Sigmoid colon (tissue), 7 donors: ENCODE data around the gene MS4A8. TPM values are rescaled to one million over a fixed set of nuclear protein-coding genes. Genes with fewer than 3 reads are reported as not detected.
"Not testable (repeated sequence)": the region's sequence is repeated elsewhere in the genome, so short reads cannot be mapped to it uniquely, and the experiment has no call there.

ENCODE experiments used
- DNase-seq: peaks from one replicate; pipeline ENCODE4 v3.0.0-alpha.2; 2019
- H3K27ac ChIP-seq, 4 donors: fragments of 200-600 bp; sonication (generic); one replicate each; pipeline ENCODE4 v1.5.1; 2016 to 2019; ENCODE audit warnings: mild to moderate bottlenecking in 1 of 4
- H3K27me3 ChIP-seq, 3 donors: fragments of 200-600 bp; sonication (generic); one replicate each; pipeline ENCODE4 v1.5.1; 2019; ENCODE audit warnings: mild to moderate bottlenecking in 1 of 3
- H3K36me3 ChIP-seq, 4 donors: fragments of 200-600 bp; sonication (generic); one replicate each; pipeline ENCODE4 v1.5.1; 2016 to 2019
- H3K4me1 ChIP-seq, 4 donors: fragments of 200-600 bp; sonication (generic); one replicate each; pipeline ENCODE4 v1.5.1; 2017 to 2019
- H3K4me3 ChIP-seq, 4 donors: fragments of 200-600 bp; sonication (generic); one replicate each; pipeline ENCODE4 v1.5.1; 2017 to 2019; ENCODE audit warnings: mild to moderate bottlenecking in 2 of 4, moderate library complexity in 1 of 4
- H3K9me3 ChIP-seq, 4 donors: fragments of 200-600 bp in 3 of 4; sonication (generic) in 3 of 4; one replicate each; pipeline versions ENCODE4 v1.5.1 to v1.6.1; 2013 to 2019
- CTCF ChIP-seq, 4 experiments: fragments of 450-650 bp in 3 of 4; fragments of 200-600 bp in 1 of 4; IDR thresholded peaks; one replicate each; pipeline ENCODE4 v1.5.1; 2016 to 2019; ENCODE audit warnings: antibody characterized with exemption in 4 of 4, mild to moderate bottlenecking in 3 of 4, moderate library complexity in 2 of 4
- EP300 ChIP-seq, 4 donors: sonication (generic); formaldehyde crosslinking; IDR thresholded peaks; one replicate each; pipeline ENCODE4 v1.6.1; 2017; ENCODE audit warnings: antibody characterized with exemption in 4 of 4
- POLR2A ChIP-seq, 2 donors: fragments of 450-650 bp; IDR thresholded peaks; one replicate each; pipeline ENCODE4 v1.6.1; 2016; ENCODE audit warnings: antibody characterized with exemption in 2 of 2, mild to moderate bottlenecking in 2 of 2, moderate library complexity in 2 of 2
- POLR2AphosphoS5 ChIP-seq, 4 donors: sonication (generic); formaldehyde crosslinking; IDR thresholded peaks; one replicate each; pipeline ENCODE4 v1.6.1; 2017; ENCODE audit warnings: antibody characterized with exemption in 4 of 4
- WGBS, 2 donors: extraction: QIAGEN DNeasy Blood & Tissue Kit; methylation state at CpG; one replicate each; pipeline ENCODE4 v1.1.7; 2013; 5-methylcytosine and 5-hydroxymethylcytosine counted together
- intact Hi-C: fragments of 100-400 bp; cut with DNase I; formaldehyde crosslinking; loops from one replicate; pipeline ENCODE4 v1.15.1; 2023
- polyA plus RNA-seq, 3 donors: library from polyadenylated mRNA; stranded (reverse); fragments of 200-250 nt; gene quantifications; one replicate each; pipeline ENCODE4 v1.2.3, GENCODE V29; 2013
- total RNA-seq, 4 donors: library from RNA; depleted of rRNA; stranded (reverse); fragments of >200 nt; gene quantifications; one replicate each; pipeline ENCODE4 v1.1.0, GENCODE V29; 2016
- donor health status: healthy with polysubstance abuse.
- donor health status: Bipolar disorder and iron deficiency.
- donor health status: healthy.

MS4A8 gene
- total and polyA plus RNA-seq, 7 donors: 3.6 to 9.6 (median 4.4) TPM; not detected in 4

GRCh38 chr11:60679879-60680278 is 19.5 kb upstream of the MS4A8 start:
- Histone ChIP-seq H3K27me3 (no peaks in the 10 kb centered on the region), H3K4me3 (no peak overlapping the region), H3K9me3 (peaks cover 0 to 13% (median 5%) of the 10 kb centered on the region in 4 donors), H3K4me1 (no peaks in the 10 kb centered on the region), H3K36me3 (no peaks in the 10 kb centered on the region), H3K27ac (no peak overlapping the region)
- no peak for DNase-seq
- intact Hi-C loops: no loop called here
- TF ChIP-seq EP300 (IDR thresholded peaks at IDR 0.05): no peak
- no peak for TF ChIP-seq POLR2A (IDR thresholded peaks at IDR 0.05)

GRCh38 chr11:60680455-60681119 is 18.8 kb upstream of the MS4A8 start:
- intact Hi-C loops: no loop called here
- peaks cover 0 to 13% (median 5%) of the 10 kb centered on the region in 4 donors for H3K9me3 ChIP-seq
- no peak for DNase-seq
- no peak overlapping the region for H3K4me3 ChIP-seq
- no peaks in the 10 kb centered on the region for H3K4me1 ChIP-seq
- TF ChIP-seq POLR2A (IDR thresholded peaks at IDR 0.05) (no peak), EP300 (IDR thresholded peaks at IDR 0.05) (no peak)
- no peaks in the 10 kb centered on the region for H3K36me3 ChIP-seq
- WGBS, 2 donors: 85 to 87% methylated on average over 3 of the region's 3 CpGs
- no peaks in the 10 kb centered on the region for H3K27me3 ChIP-seq
- no peak overlapping the region for H3K27ac ChIP-seq

- H3K4me3 ChIP-seq, H3K4me1 ChIP-seq, DNase-seq, intact Hi-C loops, H3K9me3 ChIP-seq, H3K27me3 ChIP-seq, H3K36me3 ChIP-seq, H3K27ac ChIP-seq: not testable (repeated sequence)
- 84 to 95% methylated on average over 2 of the region's 2 CpGs for WGBS, 2 donors
Observed at GRCh38 chr11:60684541-60684848, 14.9 kb upstream of the MS4A8 start.

- H3K4me3 ChIP-seq: no peak overlapping the region
- intact Hi-C loops: no loop called here
- WGBS, 2 donors: 88 to 91% methylated on average over 5 of the region's 5 CpGs
- H3K36me3 ChIP-seq: no peaks in the 10 kb centered on the region
- no peak overlapping the region for H3K27ac ChIP-seq
- no peak for DNase-seq
- H3K27me3 ChIP-seq: no peaks in the 10 kb centered on the region
- H3K4me1 ChIP-seq: no peaks in the 10 kb centered on the region
- H3K9me3 ChIP-seq: no peaks in the 10 kb centered on the region
- TF ChIP-seq POLR2AphosphoS5 (IDR thresholded peaks at IDR 0.05) (no peak), CTCF (IDR thresholded peaks at IDR 0.05) (no peak), POLR2A (IDR thresholded peaks at IDR 0.05) (no peak), EP300 (IDR thresholded peaks at IDR 0.05) (no peak)
Observed at GRCh38 chr11:60691661-60692060, 7.8 kb upstream of the MS4A8 start.

GRCh38 chr11:60699936-60700335 is 524 bp downstream of the MS4A8 start:
- H3K4me1 ChIP-seq: no peaks in the 10 kb centered on the region
- WGBS, 2 donors: 87 to 88% methylated on average over 5 of the region's 5 CpGs
- no peak overlapping the region for H3K27ac ChIP-seq
- no peak overlapping the region for H3K4me3 ChIP-seq
- TF ChIP-seq POLR2AphosphoS5 (IDR thresholded peaks at IDR 0.05) (no peak), EP300 (IDR thresholded peaks at IDR 0.05) (no peak), POLR2A (IDR thresholded peaks at IDR 0.05) (no peak), CTCF (IDR thresholded peaks at IDR 0.05) (no peak)
- intact Hi-C loops: no loop called here
- H3K27me3 ChIP-seq: no peaks in the 10 kb centered on the region
- no peaks in the 10 kb centered on the region for H3K36me3 ChIP-seq
- H3K9me3 ChIP-seq: no peaks in the 10 kb centered on the region
- no peak for DNase-seq

- DNase-seq: no peak
Observed at GRCh38 chr11:60700689-60701468, 1.5 kb downstream of the MS4A8 start.

More at GRCh38 chr11:60700689-60701468, 1.5 kb downstream of the MS4A8 start:
- Histone ChIP-seq H3K4me3 (no peak overlapping the region), H3K27me3 (no peaks in the 10 kb centered on the region), H3K9me3 (no peaks in the 10 kb centered on the region), H3K36me3 (no peaks in the 10 kb centered on the region), H3K4me1 (no peaks in the 10 kb centered on the region), H3K27ac (no peak overlapping the region)
- WGBS, 2 donors: 59 to 69% methylated on average over 14 of the region's 14 CpGs
- intact Hi-C loops: no loop called here
- TF ChIP-seq EP300 (IDR thresholded peaks at IDR 0.05) (no peak), CTCF (IDR thresholded peaks at IDR 0.05) (no peak), POLR2AphosphoS5 (IDR thresholded peaks at IDR 0.05) (no peak), POLR2A (IDR thresholded peaks at IDR 0.05) (no peak)
